VCaP (cell line): ENCODE results near the gene ZNF341.

Source experiments
- H3K27ac ChIP-seq: fragments of 450-650 bp; 2 replicates; pipeline ENCODE4 v1.5.1; 2017
- TF ChIP-seq, protein P1 (sequence below): fragments of 450-650 bp; conservative IDR thresholded peaks from 2 replicates; pipeline ENCODE4 v1.5.1; 2017; ENCODE audit warnings: mild to moderate bottlenecking, moderate library complexity

Gene ZNF341

DNA sequence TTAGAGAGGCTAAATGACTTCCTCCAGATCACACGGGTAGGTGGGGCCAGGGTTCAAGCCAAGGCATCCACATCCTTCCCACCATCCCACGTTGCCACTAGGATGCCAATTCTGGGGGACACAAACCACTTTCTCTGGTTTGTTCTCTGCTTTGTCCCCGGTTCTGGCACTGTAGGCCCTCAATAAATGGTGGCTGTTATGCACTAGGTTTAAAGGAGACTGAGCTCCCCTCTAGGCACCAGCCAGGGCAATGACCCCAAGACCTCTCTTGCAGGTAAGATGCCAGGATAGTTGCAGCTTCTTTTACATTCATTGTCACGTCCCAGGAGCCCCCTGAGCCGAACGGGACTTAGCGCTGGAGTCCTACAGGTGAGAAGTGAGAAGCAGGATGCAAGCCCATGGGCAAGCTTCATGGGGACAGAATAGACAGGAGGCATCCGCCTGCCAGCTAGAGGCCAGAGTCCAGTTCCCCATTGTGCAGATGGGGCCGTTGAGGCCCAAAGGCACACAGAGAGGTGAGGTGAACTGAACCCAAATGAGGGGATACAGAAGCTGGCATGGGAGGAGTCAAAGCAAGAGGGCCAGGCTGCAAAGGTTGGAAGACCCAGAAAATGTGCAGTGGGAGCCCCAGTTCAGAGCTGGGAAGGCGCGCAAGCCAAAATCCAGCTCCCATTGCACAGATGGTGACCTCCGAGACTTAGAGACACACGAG lies 12.4 kb upstream of the ZNF341 start:
- peak overlapping the region; percentile 80 for H3K27ac ChIP-seq
- TF ChIP-seq, protein P1, sequence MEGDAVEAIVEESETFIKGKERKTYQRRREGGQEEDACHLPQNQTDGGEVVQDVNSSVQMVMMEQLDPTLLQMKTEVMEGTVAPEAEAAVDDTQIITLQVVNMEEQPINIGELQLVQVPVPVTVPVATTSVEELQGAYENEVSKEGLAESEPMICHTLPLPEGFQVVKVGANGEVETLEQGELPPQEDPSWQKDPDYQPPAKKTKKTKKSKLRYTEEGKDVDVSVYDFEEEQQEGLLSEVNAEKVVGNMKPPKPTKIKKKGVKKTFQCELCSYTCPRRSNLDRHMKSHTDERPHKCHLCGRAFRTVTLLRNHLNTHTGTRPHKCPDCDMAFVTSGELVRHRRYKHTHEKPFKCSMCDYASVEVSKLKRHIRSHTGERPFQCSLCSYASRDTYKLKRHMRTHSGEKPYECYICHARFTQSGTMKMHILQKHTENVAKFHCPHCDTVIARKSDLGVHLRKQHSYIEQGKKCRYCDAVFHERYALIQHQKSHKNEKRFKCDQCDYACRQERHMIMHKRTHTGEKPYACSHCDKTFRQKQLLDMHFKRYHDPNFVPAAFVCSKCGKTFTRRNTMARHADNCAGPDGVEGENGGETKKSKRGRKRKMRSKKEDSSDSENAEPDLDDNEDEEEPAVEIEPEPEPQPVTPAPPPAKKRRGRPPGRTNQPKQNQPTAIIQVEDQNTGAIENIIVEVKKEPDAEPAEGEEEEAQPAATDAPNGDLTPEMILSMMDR, result no peak

DNA sequence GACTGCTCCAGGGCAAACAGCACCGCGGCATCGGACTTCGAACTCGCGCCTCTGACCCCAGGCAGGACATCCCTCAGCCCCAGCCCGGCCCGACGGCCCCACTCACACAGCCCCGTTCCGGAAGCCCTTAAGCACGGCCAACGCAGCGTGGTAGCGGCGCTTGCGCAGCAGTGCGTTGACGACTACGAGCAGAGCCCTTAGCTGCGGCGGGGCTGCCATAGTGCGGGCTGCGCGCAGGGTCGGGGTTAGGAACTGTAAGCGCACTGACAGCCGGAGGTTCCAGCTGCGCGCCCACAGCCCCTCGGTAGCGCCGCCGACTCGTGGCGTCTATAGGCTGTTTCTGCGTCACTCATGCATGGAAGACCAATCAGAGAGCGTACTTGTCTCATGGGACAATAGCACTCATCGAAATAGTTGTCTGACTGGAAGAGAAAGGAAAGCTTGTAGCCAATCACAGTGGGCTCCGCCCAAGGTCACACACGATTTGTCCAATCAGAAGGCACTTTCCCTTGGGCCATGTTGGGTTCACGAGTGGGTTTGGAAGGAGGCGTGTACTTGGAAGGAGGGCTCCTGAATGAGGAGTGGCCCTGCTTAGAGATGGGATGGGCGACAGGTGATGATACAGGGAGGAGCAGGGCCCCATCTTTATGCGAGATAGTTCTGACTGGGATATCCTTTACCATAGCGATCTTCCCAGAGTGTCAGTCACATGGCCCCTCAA lies 11.6 kb upstream of the ZNF341 start, which contains the start of gene PXMP4:
Gene PXMP4, minus strand, starts transcription at position 322 of the 721 bp plus-strand sequence. Its CDS starts 103 bp downstream, at position 219.
- peak within 1 kb of the TSS; percentile 80 for H3K27ac ChIP-seq
- TF ChIP-seq, protein P1, result no peak

DNA sequence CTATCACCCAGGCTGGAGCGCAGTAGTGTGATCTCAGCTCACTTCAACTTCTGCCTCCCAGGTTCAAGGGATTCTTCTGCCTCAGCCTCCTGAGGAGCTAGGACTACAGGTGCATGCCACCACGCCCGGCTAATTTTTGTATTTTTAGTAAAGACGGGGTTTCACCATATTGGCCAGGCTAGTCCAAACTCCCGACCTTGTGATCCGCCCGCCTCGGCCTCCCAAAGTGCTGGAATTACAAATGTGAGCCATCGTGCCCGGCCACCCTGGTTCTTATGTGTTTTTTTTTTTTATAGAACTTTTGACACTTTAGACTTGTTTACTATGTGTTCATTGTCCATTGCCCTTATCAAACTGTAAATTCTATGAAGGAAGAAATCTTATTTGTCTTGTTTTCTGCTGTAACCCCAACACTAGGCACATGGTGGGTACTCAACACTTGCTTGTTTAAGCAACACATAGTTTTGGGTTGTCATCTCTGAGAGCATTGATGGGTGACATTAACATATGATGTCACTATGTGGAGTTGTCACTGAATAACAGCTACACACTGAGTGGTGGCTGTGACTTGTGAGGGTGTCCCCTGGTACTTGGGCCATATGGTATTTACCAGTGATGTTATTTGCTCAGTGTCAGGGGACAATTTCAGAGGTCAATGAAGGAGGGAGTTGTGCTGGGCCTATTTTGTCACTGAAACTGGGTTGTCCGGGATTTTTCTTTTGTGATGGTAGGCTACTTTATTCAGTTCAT lies 10.2 kb upstream of the ZNF341 start:
- TF ChIP-seq, protein P1, result no peak
- no peak overlapping the region for H3K27ac ChIP-seq

DNA sequence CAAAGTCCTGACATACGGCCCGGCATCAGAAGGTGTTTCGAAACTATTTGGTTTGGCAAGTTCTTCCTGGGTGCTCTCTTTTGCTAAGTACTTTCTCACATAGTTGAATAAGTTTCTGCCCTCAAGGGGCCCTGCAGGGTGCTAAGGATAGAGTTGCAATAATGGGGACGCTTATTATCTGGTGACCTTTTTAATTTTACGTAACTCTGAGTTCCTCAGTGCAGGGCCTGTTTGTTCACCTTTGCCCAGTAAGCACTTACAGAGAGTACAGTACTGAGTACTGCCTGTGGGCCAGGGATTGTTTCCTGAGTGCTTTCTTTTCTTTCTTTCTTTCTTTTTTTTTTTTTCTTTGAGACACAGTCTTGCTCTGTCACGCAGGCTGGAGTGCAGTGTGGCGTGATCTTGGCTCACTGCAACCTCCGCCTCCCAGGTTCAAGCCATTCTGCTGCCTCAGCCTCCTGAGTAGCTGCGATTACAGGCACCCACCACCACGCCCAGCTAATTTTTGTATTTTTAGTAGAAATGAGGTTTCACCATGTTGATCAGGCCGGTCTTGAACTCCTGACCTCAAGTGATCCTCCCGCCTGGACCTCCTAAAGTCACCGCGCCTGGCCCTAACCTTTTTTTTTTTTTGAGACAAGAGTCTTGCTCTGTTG lies 7.2 kb upstream of the ZNF341 start:
- TF ChIP-seq, protein P1, result no peak
- H3K27ac ChIP-seq, result no peak overlapping the region

DNA sequence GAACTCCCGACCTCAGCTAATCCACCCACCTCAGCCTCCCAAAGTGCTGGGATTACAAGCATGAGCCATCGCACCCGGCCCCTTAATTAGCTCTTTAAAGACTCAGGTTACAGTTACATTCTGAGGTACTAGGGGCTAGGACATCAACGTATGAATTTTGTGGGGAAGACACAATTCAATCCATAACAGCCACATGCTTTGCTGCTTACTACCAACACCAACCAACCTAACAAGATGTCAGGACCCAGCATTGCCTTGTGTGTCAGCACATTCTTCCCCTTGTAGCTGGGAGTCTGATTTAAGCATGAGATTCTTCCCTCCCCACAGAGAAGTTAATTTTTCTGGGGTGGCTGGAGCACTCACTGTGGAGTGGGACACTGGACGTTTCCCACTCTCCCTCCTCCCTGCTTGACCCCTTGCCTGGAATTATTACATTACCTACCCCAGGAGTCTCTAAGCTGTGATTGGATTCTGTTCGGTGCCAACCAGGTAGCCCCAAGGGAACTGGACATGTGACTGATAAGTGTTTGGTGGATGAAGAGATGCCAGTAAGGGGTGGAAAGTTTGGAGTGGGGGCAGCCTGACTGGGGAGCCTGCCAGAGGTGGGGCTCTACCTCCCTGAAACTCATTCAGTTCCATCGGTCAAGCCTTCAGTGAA lies 6.1 kb upstream of the ZNF341 start:
- TF ChIP-seq, protein P1, result no peak
- H3K27ac ChIP-seq, result no peak overlapping the region

DNA sequence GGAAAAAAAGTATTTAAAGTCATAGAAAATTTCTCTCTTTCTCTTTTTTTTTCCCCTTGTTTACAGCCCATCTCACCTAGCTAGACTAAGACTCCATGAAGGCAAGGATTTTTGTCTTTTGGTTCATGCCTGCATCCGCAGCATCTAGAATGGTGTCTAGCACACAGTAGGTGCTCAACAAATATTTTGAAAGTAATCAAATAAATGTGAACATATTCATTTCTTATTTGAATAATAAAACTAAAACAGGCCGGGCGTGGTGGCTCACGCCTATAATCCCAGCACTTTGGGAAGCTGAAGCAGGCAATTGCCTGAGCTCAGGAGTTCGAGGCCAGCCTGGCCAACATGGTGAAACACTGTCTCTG lies 4.7 kb upstream of the ZNF341 start:
- TF ChIP-seq, protein P1, result no peak
- H3K27ac ChIP-seq, result no peak overlapping the region
